Breast epithelium (tissue), 4 donors: ENCODE measurements around the gene BAZ2B. TPM values are rescaled to one million over a fixed set of nuclear protein-coding genes. Genes with fewer than 3 reads are reported as not detected.
"Not testable (repeated sequence)": the region's sequence is repeated elsewhere in the genome, so short reads cannot be mapped to it uniquely, and the experiment has no call there.

Experiments used
- DNase-seq, 2 donors: peaks; one replicate each; pipeline ENCODE4 v3.0.0-alpha.2; 2019; ENCODE audit warnings: low spot score in 2 of 2
- H3K27ac ChIP-seq, 2 donors: fragments of 200-600 bp; sonication (generic) in 1 of 2; one replicate each; pipeline ENCODE4 v1.5.1; 2016 to 2019; ENCODE audit warnings: mild to moderate bottlenecking in 1 of 2
- H3K27me3 ChIP-seq, 2 donors: fragments of 200-600 bp; sonication (generic) in 1 of 2; one replicate each; pipeline versions ENCODE4 v1.5.1 to v1.6.0; 2017 to 2019; ENCODE audit warnings: control low read depth in 1 of 2, mild to moderate bottlenecking in 1 of 2
- H3K36me3 ChIP-seq: fragments of 200-600 bp; one replicate; pipeline ENCODE4 v1.5.1; 2019
- H3K4me1 ChIP-seq, 2 donors: fragments of 200-600 bp; sonication (generic); one replicate each; pipeline ENCODE4 v1.5.1; 2016 to 2019; ENCODE audit warnings: control low read depth in 1 of 2
- H3K4me3 ChIP-seq, 3 donors: fragments of 200-600 bp; sonication (generic); 1 replicate in 2 of 3; 2 replicates in 1 of 3; pipeline ENCODE4 v1.5.1; 2016 to 2019; ENCODE audit warnings: mild to moderate bottlenecking in 3 of 3, moderate library complexity in 2 of 3
- H3K9me3 ChIP-seq, 2 donors: fragments of 200-600 bp; sonication (generic) in 1 of 2; one replicate each; pipeline ENCODE4 v1.5.1; 2016 to 2019; ENCODE audit warnings: control low read depth in 1 of 2
- CTCF ChIP-seq, 3 donors: fragments of 450-650 bp; IDR thresholded peaks; one replicate each; pipeline ENCODE4 v1.5.1; 2016 to 2017; ENCODE audit warnings: antibody characterized with exemption in 3 of 3, mild to moderate bottlenecking in 3 of 3, moderate library complexity in 3 of 3
- POLR2A ChIP-seq: fragments of 450-650 bp; IDR thresholded peaks from one replicate; pipeline ENCODE4 v1.6.1; 2016; ENCODE audit warnings: antibody characterized with exemption, mild to moderate bottlenecking, moderate library complexity
- POLR2AphosphoS5 ChIP-seq, 3 donors: sonication (generic); formaldehyde crosslinking; IDR thresholded peaks; one replicate each; pipeline ENCODE4 v1.6.1; 2017; ENCODE audit warnings: antibody characterized with exemption in 3 of 3
- intact Hi-C: fragments of 100-400 bp; cut with DNase I; formaldehyde crosslinking; loops from one replicate; pipeline ENCODE4 v1.15.1; 2023; ENCODE audit warnings: low total_unique reads
- total RNA-seq, 3 donors: library from RNA; depleted of rRNA; stranded (reverse); fragments of >200 nt; gene quantifications; one replicate each; pipeline ENCODE4 v1.1.0, GENCODE V29; 2016

BAZ2B gene
- total RNA-seq, 3 donors from 2014 or later, result 86.1 to 250 (median 143) TPM

GRCh38 chr2:159542101-159542500 lies 74.2 kb downstream of the BAZ2B start:
- TF ChIP-seq POLR2A, result no peak
- TF ChIP-seq CTCF (IDR thresholded peaks at IDR 0.05), result no peak
- no peak for TF ChIP-seq POLR2AphosphoS5 (IDR thresholded peaks at IDR 0.05)
- Histone ChIP-seq H3K4me3 (no peak overlapping the region), H3K9me3 (peaks cover 7 to 14% of the 10 kb centered on the region in 2 donors), H3K27me3 (no peaks in the 10 kb centered on the region), H3K36me3 (no peaks in the 10 kb centered on the region), H3K27ac (no peak overlapping the region), H3K4me1 (no peaks in the 10 kb centered on the region)
- intact Hi-C loops, result no loop called here
- DNase-seq, result no peak

GRCh38 chr2:159539701-159540100 lies 76.6 kb downstream of the BAZ2B start:
- intact Hi-C loops, result no loop called here
- no peak for DNase-seq
- Histone ChIP-seq H3K4me1 (no peaks in the 10 kb centered on the region), H3K36me3 (no peaks in the 10 kb centered on the region), H3K27me3 (no peaks in the 10 kb centered on the region), H3K27ac (no peak overlapping the region), H3K9me3 (peaks cover 7 to 14% of the 10 kb centered on the region in 2 donors), H3K4me3 (no peak overlapping the region)
- TF ChIP-seq POLR2AphosphoS5 (IDR thresholded peaks at IDR 0.05) (no peak), CTCF (IDR thresholded peaks at IDR 0.05) (no peak), POLR2A (no peak)

- no peak for DNase-seq
- intact Hi-C loops, result no loop called here
- peaks cover 7 to 14% of the 10 kb centered on the region in 2 donors for H3K9me3 ChIP-seq
- no peaks in the 10 kb centered on the region for H3K4me1 ChIP-seq
- H3K27me3 ChIP-seq, result no peaks in the 10 kb centered on the region
- H3K27ac ChIP-seq, result no peak overlapping the region
- no peaks in the 10 kb centered on the region for H3K36me3 ChIP-seq
- TF ChIP-seq CTCF (IDR thresholded peaks at IDR 0.05) (no peak), POLR2A (no peak), POLR2AphosphoS5 (IDR thresholded peaks at IDR 0.05) (no peak)
- H3K4me3 ChIP-seq, result no peak overlapping the region
Observed at GRCh38 chr2:159538801-159539200, 77.5 kb downstream of the BAZ2B start.

GRCh38 chr2:159535261-159535660 lies 81.1 kb downstream of the BAZ2B start:
- H3K27ac ChIP-seq, H3K4me1 ChIP-seq, H3K27me3 ChIP-seq, H3K36me3 ChIP-seq, DNase-seq, intact Hi-C loops, H3K4me3 ChIP-seq, H3K9me3 ChIP-seq: not testable (repeated sequence)

GRCh38 chr2:159531475-159531874 lies 84.9 kb downstream of the BAZ2B start:
- no peak for DNase-seq
- intact Hi-C loops, result no loop called here
- Histone ChIP-seq H3K36me3 (no peaks in the 10 kb centered on the region), H3K4me3 (no peak overlapping the region), H3K4me1 (no peaks in the 10 kb centered on the region), H3K27me3 (no peaks in the 10 kb centered on the region), H3K27ac (no peak overlapping the region), H3K9me3 (no peaks in the 10 kb centered on the region)
- TF ChIP-seq POLR2AphosphoS5 (IDR thresholded peaks at IDR 0.05), result no peak
- TF ChIP-seq POLR2A, result no peak
- TF ChIP-seq CTCF (IDR thresholded peaks at IDR 0.05), result no peak

- DNase-seq, result no peak
- H3K9me3 ChIP-seq, result no peaks in the 10 kb centered on the region
- no peak overlapping the region for H3K27ac ChIP-seq
- H3K4me3 ChIP-seq, result no peak overlapping the region
- H3K4me1 ChIP-seq, result no peaks in the 10 kb centered on the region
- no peaks in the 10 kb centered on the region for H3K36me3 ChIP-seq
- no peaks in the 10 kb centered on the region for H3K27me3 ChIP-seq
- intact Hi-C loops, result no loop called here
- TF ChIP-seq POLR2A (no peak), CTCF (IDR thresholded peaks at IDR 0.05) (no peak), POLR2AphosphoS5 (IDR thresholded peaks at IDR 0.05) (no peak)
Observed at GRCh38 chr2:159526433-159526832, 89.9 kb downstream of the BAZ2B start.
